ENCODE data around the gene ATF5. TPM values are rescaled to one million over a fixed set of nuclear protein-coding genes. Genes with fewer than 3 reads are reported as not detected.
"Not testable (repeated sequence)": the region's sequence is repeated elsewhere in the genome, so short reads cannot be mapped to it uniquely, and the experiment has no call there.

Gene ATF5
- polyA plus RNA-seq, 3 donors, result 5.8 to 22.1 (median 6.0) TPM

- no peak for TF ChIP-seq CTCF (IDR thresholded peaks at IDR 0.05)
- H3K4me1 Mint-ChIP-seq, result peaks cover 62% of the 10 kb centered on the region
- Histone ChIP-seq H3K9ac (ENCODE audit: insufficient read depth, low read length, poor library complexity, severe bottlenecking) (peak overlapping the region; percentile 12), H4K20me1 (ENCODE audit: insufficient read depth, low read length) (peaks cover 95% of the 10 kb centered on the region), H3K4me1 (ENCODE audit: control insufficient read depth in 1 of 2, insufficient read depth in 2 of 2, low read length in 2 of 2) (peaks cover 40 to 67% of the 10 kb centered on the region in 2 donors), H3K27ac (ENCODE audit: low read depth in 1 of 2, low read length in 2 of 2) (peak overlapping the region; percentile 43 to 75), H3K79me2 (ENCODE audit: insufficient read depth, low read length) (peaks cover 95% of the 10 kb centered on the region), H3K36me3 (replicated peaks in 1 of 2; ENCODE audit: control insufficient read depth in 1 of 2, insufficient read depth in 2 of 2, low read length in 2 of 2) (peaks cover 55 to 81% of the 10 kb centered on the region in 2 donors), H2AFZ (ENCODE audit: insufficient read depth, low read depth, low read length, poor library complexity, severe bottlenecking) (no peak overlapping the region), H3K9me3 (replicated peaks in 1 of 2; ENCODE audit: control insufficient read depth in 1 of 2, insufficient read depth in 1 of 2, low read length in 2 of 2) (no peaks in the 10 kb centered on the region), H3K4me3 (replicated peaks in 1 of 3; ENCODE audit: low read depth in 2 of 3, low read length in 3 of 3) (no peak overlapping the region), H3K27me3 (ENCODE audit: control insufficient read depth in 2 of 2, insufficient read depth in 2 of 2, low read length in 2 of 2) (no peaks in the 10 kb centered on the region), H3K4me2 (replicated peaks; ENCODE audit: extremely low read depth, low read length, poor library complexity, severe bottlenecking) (peak overlapping the region; percentile 5)
- H3K27me3 Mint-ChIP-seq (ENCODE audit: low read depth in 3 of 3), result no peaks in the 10 kb centered on the region
- peak; percentile 31 to 56 (median 32) for DNase-seq
- no peaks in the 10 kb centered on the region for H3K9me3 Mint-ChIP-seq
- peak overlapping the region in 1 of 2 donors; percentile 48 for H3K4me3 Mint-ChIP-seq
- H3K36me3 Mint-ChIP-seq, result peaks cover 63 to 88% of the 10 kb centered on the region in 2 donors
- peak overlapping the region; percentile 32 to 91 (median 80) for H3K27ac Mint-ChIP-seq
- intact Hi-C loops (cut with micrococcal nuclease), result no loop called here
- 53% methylated on average over 26 of the region's 31 CpGs for WGBS (ENCODE audit: insufficient coverage)
Measured at GRCh38 chr19:49923055-49924003, 5.7 kb upstream of the ATF5 start.

GRCh38 chr19:49924004-49924880, 4.8 kb upstream of the ATF5 start:
- 83% methylated on average over 18 of the region's 25 CpGs for WGBS (ENCODE audit: insufficient coverage)
- H3K27ac ChIP-seq (ENCODE audit: low read depth in 1 of 2, low read length in 2 of 2), result peak overlapping the region; percentile 43 to 75
- H3K27ac Mint-ChIP-seq, result peak overlapping the region in 6 of 7 donors; percentile 61 to 91 (median 83)
- no peak overlapping the region for H2AFZ ChIP-seq (ENCODE audit: insufficient read depth, low read depth, low read length, poor library complexity, severe bottlenecking)
- H3K4me1 ChIP-seq (ENCODE audit: control insufficient read depth in 1 of 2, insufficient read depth in 2 of 2, low read length in 2 of 2), result peaks cover 39 to 68% of the 10 kb centered on the region in 2 donors
- peaks cover 0 to under 1% (median 0%) of the 10 kb centered on the region in 3 donors for H3K27me3 Mint-ChIP-seq (ENCODE audit: low read depth in 3 of 3)
- peaks cover 61 to 83% of the 10 kb centered on the region in 2 donors for H3K36me3 Mint-ChIP-seq
- no peak for DNase-seq
- intact Hi-C loops (cut with micrococcal nuclease), result no loop called here
- no peaks in the 10 kb centered on the region for H3K27me3 ChIP-seq (ENCODE audit: control insufficient read depth in 2 of 2, insufficient read depth in 2 of 2, low read length in 2 of 2)
- TF ChIP-seq CTCF (IDR thresholded peaks at IDR 0.05), result no peak
- peaks cover 88% of the 10 kb centered on the region for H3K79me2 ChIP-seq (ENCODE audit: insufficient read depth, low read length)
- H3K4me3 Mint-ChIP-seq, result no peak overlapping the region
- H3K9me3 Mint-ChIP-seq, result peaks cover 0 to 1% (median 0%) of the 10 kb centered on the region in 7 donors
- peaks cover 63% of the 10 kb centered on the region for H3K4me1 Mint-ChIP-seq
- no peak overlapping the region for H3K4me2 ChIP-seq (replicated peaks; ENCODE audit: extremely low read depth, low read length, poor library complexity, severe bottlenecking)
- no peaks in the 10 kb centered on the region for H3K9me3 ChIP-seq (replicated peaks in 1 of 2; ENCODE audit: control insufficient read depth in 1 of 2, insufficient read depth in 1 of 2, low read length in 2 of 2)
- H3K36me3 ChIP-seq (replicated peaks in 1 of 2; ENCODE audit: control insufficient read depth in 1 of 2, insufficient read depth in 2 of 2, low read length in 2 of 2), result peaks cover 55 to 75% of the 10 kb centered on the region in 2 donors
- H3K4me3 ChIP-seq (replicated peaks in 1 of 3; ENCODE audit: low read depth in 2 of 3, low read length in 3 of 3), result no peak overlapping the region
- peaks cover 89% of the 10 kb centered on the region for H4K20me1 ChIP-seq (ENCODE audit: insufficient read depth, low read length)
- no peak overlapping the region for H3K9ac ChIP-seq (ENCODE audit: insufficient read depth, low read length, poor library complexity, severe bottlenecking)

GRCh38 chr19:49924881-49925210, 4.2 kb upstream of the ATF5 start:
- not testable (repeated sequence) for DNase-seq; H3K27me3 ChIP-seq (ENCODE audit: control insufficient read depth in 2 of 2, insufficient read depth in 2 of 2, low read length in 2 of 2); H3K4me3 Mint-ChIP-seq; H3K9ac ChIP-seq (ENCODE audit: insufficient read depth, low read length, poor library complexity, severe bottlenecking); H3K9me3 Mint-ChIP-seq; H3K4me2 ChIP-seq (replicated peaks; ENCODE audit: extremely low read depth, low read length, poor library complexity, severe bottlenecking); H3K9me3 ChIP-seq (replicated peaks in 1 of 2; ENCODE audit: control insufficient read depth in 1 of 2, insufficient read depth in 1 of 2, low read length in 2 of 2); H3K4me3 ChIP-seq (replicated peaks in 1 of 3; ENCODE audit: low read depth in 2 of 3, low read length in 3 of 3); H3K27me3 Mint-ChIP-seq (ENCODE audit: low read depth in 3 of 3); H2AFZ ChIP-seq (ENCODE audit: insufficient read depth, low read depth, low read length, poor library complexity, severe bottlenecking)
- H3K27ac Mint-ChIP-seq, result peak overlapping the region in 4 of 7 donors; percentile 80 to 91 (median 87)
- Histone ChIP-seq H3K4me1 (ENCODE audit: control insufficient read depth in 1 of 2, insufficient read depth in 2 of 2, low read length in 2 of 2) (peaks cover 42 to 70% of the 10 kb centered on the region in 2 donors), H3K79me2 (ENCODE audit: insufficient read depth, low read length) (peaks cover 82% of the 10 kb centered on the region), H4K20me1 (ENCODE audit: insufficient read depth, low read length) (peaks cover 83% of the 10 kb centered on the region), H3K27ac (ENCODE audit: low read depth in 1 of 2, low read length in 2 of 2) (peak overlapping the region in 1 of 2 donors; percentile 57), H3K36me3 (replicated peaks in 1 of 2; ENCODE audit: control insufficient read depth in 1 of 2, insufficient read depth in 2 of 2, low read length in 2 of 2) (peaks cover 55 to 72% of the 10 kb centered on the region in 2 donors)
- intact Hi-C loops (cut with micrococcal nuclease), result loop anchor here in 1 of 2 donors (5.0 kb wide), 1 partner anchor 38 kb away; no protein-coding TSS in a partner anchor
- 100% methylated on average over 8 of the region's 13 CpGs for WGBS (ENCODE audit: insufficient coverage)
- peaks cover 60% of the 10 kb centered on the region for H3K4me1 Mint-ChIP-seq
- H3K36me3 Mint-ChIP-seq, result peaks cover 57 to 77% of the 10 kb centered on the region in 2 donors

Measured in CD14-positive monocyte (primary cell).